ENCODE measurements around the gene GGA2. TPM values are rescaled to one million over a fixed set of nuclear protein-coding genes. Genes with fewer than 3 reads are reported as not detected.
"Not testable (repeated sequence)": the region's sequence is repeated elsewhere in the genome, so short reads cannot be mapped to it uniquely, and the experiment has no call there.

Gene GGA2
- total RNA-seq, 4 donors from 2014 or later = 19.4 to 53.8 (median 23.9) TPM

GRCh38 chr16:23453338-23454052, 56.8 kb downstream of the GGA2 start:
- Histone ChIP-seq H3K4me3 (peak overlapping the region; percentile 68 to 85 (median 80)), H3K27me3 (no peaks in the 10 kb centered on the region), H3K27ac (peak overlapping the region in 3 of 4 donors; percentile 81 to 88 (median 86)), H3K9me3 (no peaks in the 10 kb centered on the region), H3K4me1 (peaks cover 10 to 55% (median 18%) of the 10 kb centered on the region in 3 donors), H3K36me3 (no peaks in the 10 kb centered on the region)
- WGBS, 2 donors = 56 to 57% methylated on average over 35 to 37 of the region's 37 CpGs
- intact Hi-C loops (cut with DNase I) = no loop called here
- DNase-seq = no peak
- TF ChIP-seq POLR2A (IDR thresholded peaks at IDR 0.05) = no peak
- TF ChIP-seq CTCF (IDR thresholded peaks at IDR 0.05) = no peak

GRCh38 chr16:23452572-23453337, 57.5 kb downstream of the GGA2 start, which contains the start of gene COG7:
Gene COG7, minus strand, starts transcription at chr16:23453189. Its CDS starts 195 bp downstream, at chr16:23452994.
- Histone ChIP-seq H3K27me3 (no peaks in the 10 kb centered on the region), H3K36me3 (no peaks in the 10 kb centered on the region), H3K9me3 (no peaks in the 10 kb centered on the region), H3K4me3 (peak within 1 kb of the TSS; percentile 68 to 85 (median 80)), H3K4me1 (peaks cover 10 to 62% (median 22%) of the 10 kb centered on the region in 3 donors), H3K27ac (peak within 1 kb of the TSS; percentile 81 to 88 (median 84))
- intact Hi-C loops (cut with DNase I) = no loop called here
- no peak for TF ChIP-seq CTCF (IDR thresholded peaks at IDR 0.05)
- TF ChIP-seq POLR2A (IDR thresholded peaks at IDR 0.05) = peak in 1 of 4 donors; percentile 26
- peak; percentile 25 for DNase-seq
- WGBS, 2 donors = 0% methylated on average over 9 to 12 of the region's 57 CpGs

GRCh38 chr16:23452221-23452571, 58.1 kb downstream of the GGA2 start:
- H3K4me1 ChIP-seq = peaks cover 10 to 62% (median 22%) of the 10 kb centered on the region in 3 donors
- H3K27me3 ChIP-seq = no peaks in the 10 kb centered on the region
- H3K4me3 ChIP-seq = peak overlapping the region; percentile 68 to 85 (median 80)
- TF ChIP-seq POLR2A (IDR thresholded peaks at IDR 0.05) = no peak
- TF ChIP-seq CTCF (IDR thresholded peaks at IDR 0.05) = no peak
- DNase-seq = no peak
- peak overlapping the region in 3 of 4 donors; percentile 81 to 88 (median 86) for H3K27ac ChIP-seq
- WGBS, 2 donors = 1 to 2% methylated on average over 9 to 10 of the region's 10 CpGs
- H3K36me3 ChIP-seq = no peaks in the 10 kb centered on the region
- H3K9me3 ChIP-seq = no peaks in the 10 kb centered on the region
- intact Hi-C loops (cut with DNase I) = no loop called here

- peaks cover 10 to 29% (median 12%) of the 10 kb centered on the region in 3 donors for H3K36me3 ChIP-seq
- no peaks in the 10 kb centered on the region for H3K27me3 ChIP-seq
- WGBS, 2 donors = 67 to 76% methylated on average over 4 of the region's 4 CpGs
- peak overlapping the region in 2 of 4 donors; percentile 10 to 40 for H3K27ac ChIP-seq
- DNase-seq = no peak
- TF ChIP-seq CTCF (IDR thresholded peaks at IDR 0.05) (no peak), POLR2A (IDR thresholded peaks at IDR 0.05) (no peak)
- H3K9me3 ChIP-seq = no peaks in the 10 kb centered on the region
- H3K4me1 ChIP-seq = peaks cover 6 to 52% (median 16%) of the 10 kb centered on the region in 3 donors
- intact Hi-C loops (cut with DNase I) = no loop called here
- no peak overlapping the region for H3K4me3 ChIP-seq
Measured at GRCh38 chr16:23448392-23448791, 61.9 kb downstream of the GGA2 start.

- 92 to 94% methylated on average over 7 of the region's 7 CpGs for whole genome bisulfite sequencing, 2 donors
- intact Hi-C loops (cut with DNase I); H3K27me3 ChIP-seq; DNase-seq; H3K4me3 ChIP-seq; H3K9me3 ChIP-seq; H3K27ac ChIP-seq: not testable (repeated sequence)
- Histone ChIP-seq H3K36me3 (peaks cover 6 to 91% (median 22%) of the 10 kb centered on the region in 3 donors), H3K4me1 (peaks cover 6 to 27% (median 7%) of the 10 kb centered on the region in 3 donors)
Measured at GRCh38 chr16:23437542-23437941, 72.8 kb downstream of the GGA2 start.

All from esophagus squamous epithelium (tissue), 5 donors.